Measurements from ENCODE around the gene GLS2.
A peak's percentile ranks its signal among the peaks of the same experiment; 100 is the strongest.
"Not testable (repeated sequence)": the region's sequence is repeated elsewhere in the genome, so short reads cannot be mapped to it uniquely, and the experiment has no call there.

Gene GLS2

DNA sequence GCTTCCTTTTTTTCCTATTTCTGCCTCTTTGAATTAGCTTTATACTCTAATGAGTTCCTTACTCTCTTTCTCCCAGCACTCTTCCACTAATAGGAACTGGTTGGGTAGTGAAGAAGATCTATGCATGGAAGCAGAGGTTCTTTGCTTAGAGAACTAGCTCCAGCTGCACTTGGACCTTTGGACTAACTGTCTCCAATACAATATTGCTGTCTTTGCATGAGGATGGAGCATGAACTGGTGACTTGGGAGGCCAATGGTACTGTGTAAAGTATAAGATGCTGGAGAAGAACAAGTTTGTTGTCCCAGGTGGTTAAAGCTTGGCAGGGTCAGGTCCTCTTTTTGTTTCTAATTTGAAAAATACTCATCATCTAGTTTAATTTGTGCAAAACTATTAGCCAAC, 2.4 kb upstream of the GLS2 start:
- no peak for DNase-seq

DNA sequence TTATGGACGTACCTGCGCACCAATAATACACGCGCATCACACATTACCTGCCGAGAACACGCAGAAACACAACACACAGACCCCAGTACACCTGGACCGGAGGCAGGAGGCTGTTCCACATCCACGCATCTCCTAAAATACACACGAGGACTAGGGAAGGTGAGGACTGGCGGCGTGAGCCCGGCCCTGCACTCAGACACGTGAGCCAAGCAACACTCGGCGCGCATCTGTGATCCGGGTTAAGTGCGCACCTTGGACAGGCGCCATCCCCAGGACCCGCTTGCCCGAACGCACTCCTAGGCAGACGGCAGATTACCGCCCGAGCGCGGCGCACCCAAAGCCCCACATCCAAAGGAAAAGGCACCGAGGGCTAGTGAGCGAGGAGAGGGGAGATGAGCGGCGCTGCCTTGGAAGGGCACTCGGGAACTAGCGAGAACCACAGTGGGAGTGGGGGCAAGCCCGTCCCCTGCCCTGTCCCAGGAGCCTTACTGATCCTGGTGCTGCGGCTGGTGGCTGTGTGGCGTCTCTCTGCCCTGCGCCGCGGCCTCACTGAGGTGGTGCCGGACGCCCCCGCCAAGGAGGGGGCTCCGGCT, 417 bp downstream of the GLS2 start:
- no peak for DNase-seq

DNA sequence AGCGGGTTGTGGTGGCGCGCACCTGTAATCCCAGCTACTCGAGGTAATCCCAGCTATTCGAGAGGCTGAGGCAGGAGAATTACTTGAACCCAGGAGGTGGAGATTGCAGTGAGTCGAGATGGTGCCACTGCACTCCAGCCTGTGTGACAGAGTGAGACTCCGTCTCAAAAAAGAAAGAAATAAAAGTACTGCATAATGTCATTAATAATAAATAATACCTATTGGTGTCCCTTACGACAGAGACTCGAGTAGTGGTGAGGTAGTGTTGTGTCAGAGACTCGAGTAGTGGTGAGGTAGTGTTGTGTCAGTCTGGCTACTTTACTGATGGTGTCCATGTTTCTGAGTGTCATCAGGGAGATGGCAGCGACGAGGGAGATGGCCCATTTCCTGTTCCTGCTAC, 1.3 kb downstream of the GLS2 start:
- DNase-seq, result no peak

DNA sequence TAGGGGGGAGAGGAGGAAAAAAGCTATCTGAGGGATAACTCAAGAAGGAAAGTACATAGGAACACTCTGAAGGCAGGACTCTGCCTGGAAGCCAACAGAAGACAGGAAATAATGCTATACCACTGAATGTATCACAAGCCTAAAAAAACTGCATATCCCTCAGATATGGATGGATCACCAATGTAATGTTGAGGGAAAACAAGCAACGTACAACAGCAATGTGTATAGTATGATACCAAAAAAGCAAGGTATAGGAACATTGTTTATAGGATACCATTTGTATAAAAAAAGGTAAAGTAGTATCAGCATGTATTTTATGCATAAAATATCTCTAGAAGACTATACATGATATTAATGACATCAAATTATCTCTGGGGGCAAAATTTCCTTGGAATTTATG, 3.4 kb downstream of the GLS2 start:
- DNase-seq, result no peak

DNA sequence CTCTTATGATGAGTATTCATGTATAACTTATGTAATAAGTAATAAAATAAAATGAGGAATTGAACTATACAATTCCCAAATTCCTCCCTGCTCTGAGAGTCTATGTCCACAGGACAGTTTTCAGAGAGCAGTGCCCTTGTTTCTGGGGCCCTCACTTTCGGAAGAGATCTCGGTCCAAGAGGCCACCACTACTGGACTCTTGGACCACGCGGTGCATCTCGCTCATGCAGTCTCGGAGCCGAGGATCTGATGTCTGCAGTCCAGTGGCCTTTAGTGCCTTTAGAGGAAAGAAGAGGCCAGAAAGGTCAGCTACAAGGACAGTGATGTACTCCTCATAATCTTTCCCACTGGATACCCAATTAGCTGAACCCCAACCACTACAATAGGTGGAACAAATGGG, 8.3 kb downstream of the GLS2 start:
- no peak for DNase-seq

DNA sequence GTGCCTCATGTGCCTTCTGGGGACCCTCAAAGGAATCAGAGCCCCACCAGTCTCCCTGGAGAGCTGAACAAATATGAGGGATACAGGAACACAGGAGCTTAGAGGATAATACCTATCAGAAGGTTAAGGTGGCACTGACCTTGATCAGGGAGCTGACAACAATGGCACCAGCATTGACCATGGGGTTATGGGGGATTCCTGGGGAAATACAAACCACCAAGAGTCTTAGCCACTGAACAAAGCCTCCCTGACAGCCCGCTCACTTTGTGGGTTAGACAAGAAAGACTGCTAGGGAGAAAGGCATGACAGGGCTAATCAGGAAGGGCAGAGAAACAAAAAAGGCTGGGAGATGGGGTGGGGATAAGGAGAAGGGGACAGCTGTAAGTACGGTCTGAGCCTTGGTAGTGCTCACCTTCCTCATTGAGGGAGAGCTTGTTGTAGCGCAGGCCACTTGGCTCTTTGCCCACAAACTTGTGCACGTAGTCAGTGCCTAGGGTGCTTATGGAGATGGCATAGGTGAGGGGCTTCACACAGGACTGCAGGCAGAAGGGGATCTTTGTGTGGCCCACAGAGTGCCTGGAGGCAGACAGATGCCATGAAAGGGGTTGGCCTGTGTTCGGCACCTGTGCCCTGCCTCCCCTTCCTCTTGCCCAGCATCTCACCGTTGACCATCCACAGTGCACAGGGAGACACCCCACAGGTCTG, 10.3 kb downstream of the GLS2 start:
- DNase-seq, result no peak

DNA sequence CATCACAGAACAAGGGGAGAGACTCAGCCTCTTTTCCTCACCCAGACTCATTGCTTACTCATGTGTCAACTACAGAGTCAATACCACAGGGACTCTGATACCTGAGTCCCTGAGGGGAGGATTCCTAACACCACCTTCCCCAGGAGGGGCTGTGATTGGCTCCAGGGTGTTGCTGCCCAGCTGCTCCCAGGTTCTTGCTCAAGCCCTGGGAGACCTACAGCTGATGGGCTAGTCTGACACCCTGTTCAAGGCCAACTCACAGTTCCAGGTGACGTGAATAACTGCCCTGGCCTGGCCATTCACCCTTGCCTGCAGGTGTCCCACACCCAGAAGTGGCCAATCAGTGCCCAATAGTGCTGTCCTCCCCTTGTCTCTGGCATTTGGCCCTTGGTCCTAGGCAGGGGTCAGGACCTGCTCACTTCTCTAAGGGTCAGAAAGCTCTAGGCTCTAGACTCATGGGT, 11.0 kb downstream of the GLS2 start:
- no peak for DNase-seq

DNA sequence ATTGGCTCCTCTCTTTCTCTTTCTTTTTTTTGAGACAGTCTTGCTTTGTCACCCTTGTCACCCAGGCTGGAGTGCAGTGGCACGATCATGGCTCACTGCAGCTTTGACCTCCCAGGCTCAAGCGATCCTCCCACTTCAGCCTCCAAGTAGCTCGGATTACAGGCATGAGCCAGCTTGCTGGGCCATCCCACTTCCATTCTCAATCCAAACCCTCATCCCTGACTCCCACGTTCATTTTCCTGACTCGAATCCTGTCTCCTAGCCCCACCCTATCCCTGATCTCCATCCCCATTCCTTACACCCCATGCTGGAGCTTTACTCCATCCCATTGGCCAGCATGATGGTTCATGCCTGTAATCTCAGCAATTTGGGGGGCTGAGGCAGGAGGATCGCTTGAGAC, 11.8 kb downstream of the GLS2 start:
- no peak for DNase-seq

DNA sequence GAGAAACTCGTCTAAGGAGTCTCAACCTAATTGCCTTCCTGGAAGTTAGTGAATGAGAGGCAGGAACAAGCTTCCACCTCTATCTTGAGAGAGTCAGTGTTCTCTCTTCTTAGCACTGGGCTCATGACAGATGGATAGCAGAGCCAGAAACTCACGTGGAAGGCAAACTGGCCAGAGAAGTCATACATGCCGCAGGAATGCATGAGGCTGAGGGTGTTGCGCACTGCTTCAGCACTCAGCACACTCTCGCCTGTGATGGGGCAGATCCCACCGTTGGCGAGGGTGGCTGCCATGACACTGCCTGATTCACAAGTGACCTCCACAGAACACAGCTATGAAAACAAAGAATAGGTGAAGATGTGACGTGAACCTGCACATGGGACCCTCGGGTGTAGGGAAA, 13.6 kb downstream of the GLS2 start:
- DNase-seq, result no peak

DNA sequence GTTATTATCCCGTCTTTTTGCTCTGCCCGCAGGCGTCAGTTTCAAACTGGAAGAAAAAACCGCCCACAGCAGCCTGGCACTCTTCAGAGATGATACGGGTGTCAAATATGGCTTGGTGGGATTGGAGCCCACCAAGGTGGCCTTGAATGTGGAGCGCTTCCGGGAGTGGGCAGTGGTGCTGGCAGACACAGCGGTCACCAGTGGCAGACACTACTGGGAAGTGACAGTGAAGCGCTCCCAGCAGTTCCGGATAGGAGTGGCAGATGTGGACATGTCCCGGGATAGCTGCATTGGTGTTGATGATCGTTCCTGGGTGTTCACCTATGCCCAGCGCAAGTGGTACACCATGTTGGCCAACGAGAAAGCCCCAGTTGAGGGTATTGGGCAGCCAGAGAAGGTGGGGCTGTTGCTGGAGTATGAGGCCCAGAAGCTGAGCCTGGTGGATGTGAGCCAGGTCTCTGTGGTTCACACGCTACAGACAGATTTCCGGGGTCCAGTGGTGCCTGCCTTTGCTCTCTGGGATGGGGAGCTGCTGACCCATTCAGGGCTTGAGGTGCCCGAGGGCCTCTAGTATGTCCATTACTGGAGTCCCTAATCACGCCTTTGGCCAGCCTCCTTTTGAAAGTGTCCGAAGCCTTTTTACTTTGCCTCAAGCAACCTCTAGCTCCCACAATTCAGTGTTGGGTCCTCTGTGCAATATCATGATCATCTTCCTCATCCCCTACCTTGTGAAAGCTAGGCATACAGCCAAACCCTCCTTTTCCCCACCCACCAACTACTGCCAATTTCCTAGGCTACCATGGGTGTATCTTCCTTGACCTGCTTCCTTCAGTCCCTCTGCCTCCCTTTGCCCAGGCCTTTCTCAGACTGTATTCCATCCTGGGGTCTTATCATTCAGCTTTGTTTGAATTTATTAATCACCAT, 18.7 kb downstream of the GLS2 start:
- peak in 1 of 2 experiments; percentile 18 for DNase-seq

DNA sequence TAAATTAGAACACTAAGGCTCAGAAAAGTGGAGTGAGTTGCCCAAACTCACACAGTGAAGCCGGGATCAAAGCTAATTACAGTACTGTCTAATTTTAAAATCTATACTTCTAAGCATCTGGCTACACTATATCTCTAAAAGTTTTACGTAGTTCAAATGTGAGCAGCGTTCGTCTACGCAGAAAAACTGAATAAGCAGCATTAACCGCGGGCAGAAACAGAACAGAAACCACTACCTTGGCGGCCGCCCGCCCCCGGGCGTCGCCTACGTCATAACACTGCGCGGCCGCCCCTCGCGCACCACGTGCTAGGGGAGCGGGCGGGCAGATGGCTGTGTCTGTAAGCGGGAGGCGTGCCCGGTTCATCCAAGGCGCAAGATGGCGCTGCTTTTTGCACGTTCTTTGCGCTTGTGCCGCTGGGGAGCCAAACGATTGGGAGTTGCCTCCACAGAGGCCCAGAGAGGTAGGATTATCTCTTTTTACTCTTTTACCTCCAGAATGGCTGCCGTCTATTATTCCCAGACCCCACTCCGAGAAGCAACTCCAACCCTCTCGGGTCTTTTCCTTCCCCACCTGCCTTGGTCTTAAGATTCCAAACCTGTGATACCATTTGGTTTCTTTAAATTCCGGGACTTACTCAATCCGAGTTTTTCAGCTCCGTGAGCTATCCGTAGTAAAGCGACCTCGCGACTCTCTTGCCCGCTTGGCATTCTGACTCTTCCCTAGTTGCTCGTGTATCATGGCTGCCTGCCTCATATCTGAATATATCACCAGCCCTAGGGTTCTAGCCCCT, 19.6 kb downstream of the GLS2 start, which contains the start of gene SPRYD4:
Gene SPRYD4 (plus strand): TSS at position 363 of the 791 bp plus-strand sequence. CDS start 14 bp downstream, at position 377.
- DNase-seq, result peak; percentile 65 to 93

DNA sequence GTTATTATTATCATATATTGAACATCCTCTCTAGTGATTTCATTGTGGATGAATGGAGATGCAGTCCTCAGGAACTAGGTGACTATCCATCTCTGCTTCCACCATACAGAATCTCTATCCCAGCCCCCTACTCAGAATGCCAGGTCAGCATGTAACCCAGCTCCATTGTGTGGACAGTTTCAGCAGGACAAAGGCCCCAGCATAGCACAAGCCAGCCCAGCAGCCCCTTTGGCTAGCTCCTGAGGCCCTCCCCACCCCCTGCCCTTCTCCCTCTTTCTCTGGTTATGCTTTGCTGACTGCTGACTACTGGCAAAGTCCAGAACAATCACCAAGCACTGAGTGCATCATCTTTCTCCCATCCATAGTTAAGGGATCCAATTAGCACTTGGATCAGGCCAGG, 25.4 kb downstream of the GLS2 start:
- DNase-seq, result no peak

DNA sequence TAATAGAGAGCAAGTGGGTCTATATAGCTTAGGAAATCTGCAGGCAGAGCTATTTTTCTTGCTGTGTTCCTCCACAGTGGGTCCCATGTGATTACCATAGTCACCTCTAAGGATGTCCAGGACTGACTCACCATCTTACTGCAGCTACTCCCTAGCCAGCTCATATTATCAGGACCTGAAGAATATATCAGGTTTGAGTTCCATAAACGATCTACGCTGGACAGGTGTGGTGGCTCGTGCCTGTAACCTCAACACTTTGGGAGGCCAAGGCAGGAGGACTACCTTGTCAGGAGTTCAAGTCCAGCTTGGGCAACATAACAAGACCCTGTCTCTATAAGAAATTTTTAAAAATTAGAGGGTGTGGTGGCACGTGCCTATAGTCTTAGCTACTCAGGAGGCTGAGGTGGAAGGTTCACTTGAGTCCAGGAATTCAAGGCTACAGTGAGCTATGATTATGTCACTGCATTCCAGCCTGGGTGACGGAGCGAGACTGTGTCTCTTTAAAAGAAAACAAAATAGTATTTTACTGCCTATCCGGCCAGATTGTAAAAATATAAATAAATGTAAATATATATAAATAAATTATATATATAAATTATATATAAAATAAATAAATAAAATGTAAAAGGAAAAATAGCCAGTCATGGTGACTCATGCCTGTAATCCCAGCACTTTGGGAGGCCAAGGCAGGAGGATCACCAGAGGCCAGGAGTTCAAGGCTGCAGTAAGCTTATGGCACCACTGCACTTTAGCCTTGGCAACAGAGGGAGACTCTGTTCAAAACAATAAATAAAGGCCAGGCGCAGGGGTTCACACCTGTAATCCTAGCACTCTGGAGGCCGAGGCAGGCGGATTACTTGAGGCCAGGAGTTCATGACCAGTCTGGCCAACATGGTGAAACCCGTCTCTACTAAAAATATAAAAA, 26.5 kb downstream of the GLS2 start:
- peak in 1 of 2 experiments; percentile 7 for DNase-seq

DNA sequence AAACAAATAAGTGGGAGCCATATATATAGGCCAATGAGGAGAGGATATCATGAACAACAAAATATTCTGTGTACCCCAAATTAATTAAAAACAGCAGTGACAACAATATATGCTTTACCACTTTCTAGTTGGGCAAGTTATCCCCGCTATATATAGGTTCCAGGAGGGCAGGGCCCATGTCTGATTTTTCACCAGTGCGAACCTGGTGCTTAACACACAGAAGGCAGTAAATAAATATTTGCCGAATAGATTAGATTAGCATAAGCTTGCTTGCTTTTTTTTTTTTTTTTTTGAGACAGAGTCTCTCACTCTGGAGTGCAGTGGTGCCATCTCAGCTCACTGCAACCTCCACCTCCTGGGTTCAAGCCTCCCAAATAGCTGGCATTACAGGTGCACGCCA, 30.1 kb downstream of the GLS2 start:
- DNase-seq, result no peak

DNA sequence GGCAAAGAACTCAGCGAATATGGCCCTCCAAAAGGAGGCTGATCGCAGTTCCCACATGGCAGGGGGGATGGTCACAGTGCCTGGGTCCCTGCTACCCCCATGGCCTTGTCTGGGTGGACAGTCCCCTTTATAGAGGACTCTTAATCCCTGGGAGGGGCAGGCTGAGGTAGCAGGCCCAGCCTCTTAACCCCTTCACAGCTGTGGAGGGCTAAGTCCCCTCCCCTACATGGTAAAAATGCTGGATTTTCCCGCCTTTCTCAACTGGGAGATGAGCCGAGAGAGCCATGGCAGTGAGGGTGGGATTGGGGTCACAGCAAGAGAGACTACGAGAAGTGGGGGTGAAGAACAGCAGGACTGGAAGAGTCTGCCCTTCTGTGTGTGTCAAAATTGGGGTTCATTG, 33.4 kb downstream of the GLS2 start, which contains the start of gene MIP:
Gene MIP (minus strand): TSS at position 101 of the 400 bp plus-strand sequence. CDS start 44 bp downstream, at position 57.
- DNase-seq, result no peak

DNA sequence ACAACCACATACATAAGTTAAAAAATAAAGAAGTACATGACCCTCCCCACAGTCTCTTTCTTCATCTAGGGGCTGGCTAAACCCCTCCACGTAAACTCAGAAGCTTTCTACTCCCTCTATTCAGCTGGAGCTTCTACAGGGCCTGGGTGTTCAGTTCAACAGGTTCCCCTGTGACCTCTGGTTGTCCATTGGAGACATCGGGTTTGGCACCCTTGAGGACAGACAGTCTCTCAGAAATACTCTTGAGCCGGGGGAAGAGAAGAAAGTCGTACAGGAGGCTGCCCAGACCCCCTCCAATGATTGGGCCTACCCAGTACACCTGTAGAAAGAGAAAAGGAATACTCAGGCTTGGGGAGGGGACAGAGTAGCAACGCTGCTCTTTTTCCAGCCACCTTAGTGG, 36.8 kb downstream of the GLS2 start:
- DNase-seq, result no peak

DNA sequence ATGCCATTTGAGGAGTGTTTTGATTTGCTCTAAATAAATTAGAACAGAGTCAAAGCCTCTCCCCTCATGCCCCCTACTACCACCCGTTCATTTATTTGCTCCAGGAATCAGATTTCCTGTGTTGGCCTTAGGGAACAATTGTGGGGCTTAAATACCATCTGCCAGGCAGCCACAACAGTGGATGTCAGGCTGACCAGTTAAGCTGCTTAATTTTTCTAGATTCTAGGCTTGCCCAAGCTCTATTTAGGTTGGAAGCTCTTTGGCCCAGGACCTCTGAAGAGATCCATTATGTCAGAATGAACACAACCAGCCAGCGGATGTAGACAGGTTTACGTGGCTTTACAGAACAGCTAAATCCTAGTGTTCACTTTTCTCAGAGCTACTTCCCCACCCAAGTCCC, 37.7 kb downstream of the GLS2 start:
- DNase-seq, result no peak

DNA sequence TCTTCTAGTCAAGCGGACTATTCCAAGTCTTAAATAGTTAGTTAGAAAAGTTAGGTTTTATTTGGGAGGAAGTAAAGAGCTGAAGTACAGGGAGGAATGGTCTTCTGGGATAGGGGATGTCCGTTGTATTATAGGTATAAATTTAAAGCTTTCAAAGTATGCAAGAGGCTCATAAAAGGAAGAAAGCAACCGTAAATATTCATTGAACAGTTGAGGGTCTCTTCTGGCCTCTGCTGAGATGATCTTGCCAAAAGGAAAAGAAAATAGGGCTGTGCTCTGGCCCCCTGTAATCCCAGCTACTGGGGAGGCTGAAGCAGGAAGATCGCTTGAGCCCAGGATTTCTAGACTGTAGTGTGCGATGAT, 38.4 kb downstream of the GLS2 start:
- no peak for DNase-seq

DNA sequence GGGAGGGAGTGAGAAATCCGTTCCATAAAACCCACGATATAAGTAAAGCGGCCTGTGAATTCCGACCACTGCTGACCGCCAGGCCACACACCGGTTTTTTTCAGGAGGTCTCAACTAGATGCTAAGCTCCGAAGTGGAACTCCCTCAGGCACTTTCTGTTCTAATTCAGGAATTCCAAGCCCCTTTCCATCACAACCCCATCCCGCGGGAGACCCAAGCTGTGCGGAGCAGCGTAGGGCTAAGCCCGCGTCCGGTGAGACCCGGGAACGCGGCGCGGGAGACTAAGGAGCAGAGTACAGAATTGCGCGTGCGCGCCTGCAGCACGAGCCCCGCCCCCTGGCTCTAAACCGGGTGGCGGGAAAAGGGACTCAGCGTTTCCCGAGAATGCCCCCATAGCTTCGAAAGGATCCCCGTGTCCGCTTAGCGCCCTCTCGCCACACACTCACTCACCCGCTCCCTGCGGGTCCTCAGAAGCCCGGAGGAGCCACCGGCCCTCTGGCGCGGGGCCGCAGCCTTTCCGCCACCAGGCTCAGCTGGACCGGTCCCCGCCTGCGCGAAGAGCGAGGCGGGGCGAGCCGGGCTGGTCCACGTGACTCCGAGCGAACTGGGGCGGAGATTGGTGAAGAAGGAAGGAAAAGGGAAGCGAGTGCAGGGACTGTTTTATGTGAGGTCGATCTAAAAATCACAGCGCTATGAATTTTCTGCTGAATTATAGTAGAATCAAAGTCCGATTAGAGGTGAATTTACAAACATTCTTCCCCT, 38.9 kb downstream of the GLS2 start, which contains the start of gene TIMELESS:
Gene TIMELESS (minus strand): TSS at position 567 of the 762 bp plus-strand sequence. CDS start 15,256 bp downstream, outside the sequence.
- DNase-seq, result peak; percentile 91 to 95

DNA sequence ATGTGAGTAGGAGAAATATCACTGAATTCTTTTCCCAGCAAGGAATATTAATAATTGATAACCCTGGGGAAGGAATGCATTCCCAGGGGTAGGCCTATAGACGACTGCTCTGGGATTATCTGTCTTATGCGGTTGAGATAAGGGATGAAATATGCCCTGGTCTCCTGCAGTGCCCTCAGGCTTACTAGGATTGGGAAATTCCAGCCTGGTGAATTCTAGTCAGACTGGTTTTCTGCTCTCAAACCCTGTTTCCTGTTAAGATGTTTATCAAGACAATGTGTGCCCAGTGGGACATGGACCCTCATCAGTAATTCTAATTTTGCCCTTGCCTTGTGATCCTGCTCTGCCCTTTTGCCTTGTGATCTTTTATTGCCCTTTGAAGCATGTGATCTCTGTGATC, 44.8 kb downstream of the GLS2 start:
- not testable (repeated sequence) for DNase-seq

Measured in SW 1271 (cell line).